Left lung (tissue), 10 donors: ENCODE measurements around the gene KRTAP10-7. TPM values are rescaled to one million over a fixed set of nuclear protein-coding genes. Genes with fewer than 3 reads are reported as not detected.
"Not testable (repeated sequence)": the region's sequence is repeated elsewhere in the genome, so short reads cannot be mapped to it uniquely, and the experiment has no call there.

Experiments used
- ATAC-seq: fragments of 200-7000 bp; cut with Tn5 transposase; one replicate; pipeline ENCODE4 v1.9.1; 2020; ENCODE audit warnings: moderate library complexity
- DNase-seq, 4 donors: peaks; one replicate each; pipeline ENCODE4 v3.0.0-alpha.2; 2013 to 2020
- H3K27ac ChIP-seq, 2 donors: fragments of 200-600 bp; sonication (generic) in 1 of 2; one replicate each; pipeline versions ENCODE4 v1.5.0 to v1.8.0; 2020 to 2021
- H3K27me3 ChIP-seq, 2 donors: fragments of 200-600 bp; sonication (generic) in 1 of 2; one replicate each; pipeline versions ENCODE4 v1.5.0 to v1.8.0; 2020 to 2021
- H3K36me3 ChIP-seq, 2 donors: fragments of 200-600 bp; sonication (generic) in 1 of 2; one replicate each; pipeline versions ENCODE4 v1.5.0 to v1.8.0; 2020 to 2021
- H3K4me1 ChIP-seq, 2 donors: fragments of 200-600 bp; one replicate each; pipeline ENCODE4 v1.8.0; 2021
- H3K4me3 ChIP-seq, 2 donors: fragments of 200-600 bp; sonication (generic) in 1 of 2; one replicate each; pipeline versions ENCODE4 v1.5.0 to v1.8.0; 2020 to 2021; ENCODE audit warnings: mild to moderate bottlenecking in 1 of 2
- H3K9me3 ChIP-seq, 2 donors: fragments of 200-600 bp; sonication (generic) in 1 of 2; one replicate each; pipeline versions ENCODE4 v1.5.0 to v1.8.0; 2020 to 2021
- intact Hi-C, 2 donors: fragments of 100-400 bp; cut with DNase I; formaldehyde crosslinking; loops; one replicate each; pipeline versions ENCODE4 v1.11.2 to v1.14.2; 2022
- polyA plus RNA-seq, 6 donors: library from polyadenylated mRNA; unstranded; fragments of 120-200 nt; gene quantifications; one replicate each; pipeline ENCODE4 v1.2.1, GENCODE V29; 2013; ENCODE audit not compliant: insufficient read length in 6 of 6
- total RNA-seq, 2 donors: library from RNA; stranded (reverse); fragmentation: NEBNext Ultra II Directional; extraction: Animal tissue kit (Norgen Biotek cat#: 25700); gene quantifications; one replicate each; pipeline ENCODE4 v1.2.1, GENCODE V29; 2021
- TF ChIP-seq, protein P1 (sequence below), 2 donors: fragments of 200-600 bp; sonication (generic) in 1 of 2; IDR thresholded peaks; one replicate each; pipeline versions ENCODE4 v1.5.0 to v1.8.0; 2021; ENCODE audit warnings: antibody characterized with exemption in 2 of 2
- donor health status: DM: no; HTN: yes; CAD: no.
- donor health status: DM: no; HTN: no; CAD: no.

Gene KRTAP10-7
- total and polyA plus RNA-seq, 8 donors = not detected

DNA sequence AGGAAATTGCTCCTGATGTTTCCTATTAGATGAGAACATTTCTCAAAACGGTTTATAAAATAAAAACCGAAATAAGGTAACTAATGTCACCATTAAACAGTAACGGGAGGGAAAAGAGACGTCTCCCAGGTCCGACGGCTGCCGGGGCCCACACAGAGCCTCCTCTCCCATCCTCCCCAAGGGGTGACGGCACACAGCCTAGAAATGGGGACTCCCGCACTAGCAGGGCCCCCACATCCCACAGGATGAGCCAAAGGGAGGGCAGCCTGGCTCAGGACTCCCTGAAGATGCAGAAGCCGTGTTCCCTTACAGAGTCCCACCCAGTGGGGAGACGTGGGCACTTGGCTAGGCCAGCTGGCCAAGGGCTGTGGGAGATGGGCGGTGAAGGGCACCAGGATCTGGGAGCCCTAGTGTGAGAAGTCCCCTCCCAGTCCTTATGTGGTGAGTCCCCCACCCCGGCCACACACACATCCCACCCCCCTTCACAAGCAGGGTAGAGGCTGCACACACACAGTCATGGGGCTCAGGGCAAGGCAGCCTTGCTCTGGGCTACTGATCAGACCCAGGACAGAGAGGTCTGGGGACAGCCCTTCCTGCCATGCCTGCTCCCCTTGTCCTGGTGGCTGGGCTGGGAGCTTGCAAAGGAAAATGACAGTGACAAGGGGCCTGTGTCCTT, 45.1 kb upstream of the KRTAP10-7 start:
- H3K27ac ChIP-seq = no peak overlapping the region
- TF ChIP-seq, protein P1, sequence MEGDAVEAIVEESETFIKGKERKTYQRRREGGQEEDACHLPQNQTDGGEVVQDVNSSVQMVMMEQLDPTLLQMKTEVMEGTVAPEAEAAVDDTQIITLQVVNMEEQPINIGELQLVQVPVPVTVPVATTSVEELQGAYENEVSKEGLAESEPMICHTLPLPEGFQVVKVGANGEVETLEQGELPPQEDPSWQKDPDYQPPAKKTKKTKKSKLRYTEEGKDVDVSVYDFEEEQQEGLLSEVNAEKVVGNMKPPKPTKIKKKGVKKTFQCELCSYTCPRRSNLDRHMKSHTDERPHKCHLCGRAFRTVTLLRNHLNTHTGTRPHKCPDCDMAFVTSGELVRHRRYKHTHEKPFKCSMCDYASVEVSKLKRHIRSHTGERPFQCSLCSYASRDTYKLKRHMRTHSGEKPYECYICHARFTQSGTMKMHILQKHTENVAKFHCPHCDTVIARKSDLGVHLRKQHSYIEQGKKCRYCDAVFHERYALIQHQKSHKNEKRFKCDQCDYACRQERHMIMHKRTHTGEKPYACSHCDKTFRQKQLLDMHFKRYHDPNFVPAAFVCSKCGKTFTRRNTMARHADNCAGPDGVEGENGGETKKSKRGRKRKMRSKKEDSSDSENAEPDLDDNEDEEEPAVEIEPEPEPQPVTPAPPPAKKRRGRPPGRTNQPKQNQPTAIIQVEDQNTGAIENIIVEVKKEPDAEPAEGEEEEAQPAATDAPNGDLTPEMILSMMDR (IDR thresholded peaks at IDR 0.05) = no peak
- no peaks in the 10 kb centered on the region for H3K4me1 ChIP-seq
- ATAC-seq = no peak
- H3K27me3 ChIP-seq = peaks cover 4 to 58% of the 10 kb centered on the region in 2 donors
- intact Hi-C loops = no loop called here
- no peaks in the 10 kb centered on the region for H3K36me3 ChIP-seq
- H3K4me3 ChIP-seq = no peak overlapping the region
- peak in 1 of 4 donors; percentile 30 for DNase-seq
- no peaks in the 10 kb centered on the region for H3K9me3 ChIP-seq

DNA sequence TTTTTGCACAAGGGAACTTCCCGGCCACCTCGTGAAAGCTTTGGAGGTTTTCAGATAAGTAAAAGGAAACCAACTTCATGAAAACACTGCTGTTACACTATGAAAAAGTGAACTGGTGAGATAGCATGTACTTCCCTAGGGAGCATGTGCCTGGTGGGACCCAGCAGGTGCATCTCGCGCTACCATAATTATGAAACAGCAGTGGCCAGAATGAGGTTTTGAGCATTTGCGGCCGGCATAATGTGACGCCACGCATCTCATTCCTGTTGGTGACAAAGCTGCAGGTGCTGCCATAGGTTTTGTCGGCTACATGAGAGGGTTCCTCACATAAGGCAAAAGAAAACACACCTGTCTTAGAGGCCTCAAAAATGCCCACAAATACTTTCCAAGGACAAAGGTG, 43.5 kb upstream of the KRTAP10-7 start:
- DNase-seq (peak in 1 of 4 donors; percentile 24), ATAC-seq (no peak)
- Histone ChIP-seq H3K4me1 (no peaks in the 10 kb centered on the region), H3K4me3 (no peak overlapping the region), H3K9me3 (peaks cover 0 to under 1% of the 10 kb centered on the region in 2 donors), H3K36me3 (no peaks in the 10 kb centered on the region), H3K27me3 (peaks cover 4 to 44% of the 10 kb centered on the region in 2 donors), H3K27ac (no peak overlapping the region)
- intact Hi-C loops = no loop called here
- TF ChIP-seq, protein P1 (IDR thresholded peaks at IDR 0.05) = no peak

DNA sequence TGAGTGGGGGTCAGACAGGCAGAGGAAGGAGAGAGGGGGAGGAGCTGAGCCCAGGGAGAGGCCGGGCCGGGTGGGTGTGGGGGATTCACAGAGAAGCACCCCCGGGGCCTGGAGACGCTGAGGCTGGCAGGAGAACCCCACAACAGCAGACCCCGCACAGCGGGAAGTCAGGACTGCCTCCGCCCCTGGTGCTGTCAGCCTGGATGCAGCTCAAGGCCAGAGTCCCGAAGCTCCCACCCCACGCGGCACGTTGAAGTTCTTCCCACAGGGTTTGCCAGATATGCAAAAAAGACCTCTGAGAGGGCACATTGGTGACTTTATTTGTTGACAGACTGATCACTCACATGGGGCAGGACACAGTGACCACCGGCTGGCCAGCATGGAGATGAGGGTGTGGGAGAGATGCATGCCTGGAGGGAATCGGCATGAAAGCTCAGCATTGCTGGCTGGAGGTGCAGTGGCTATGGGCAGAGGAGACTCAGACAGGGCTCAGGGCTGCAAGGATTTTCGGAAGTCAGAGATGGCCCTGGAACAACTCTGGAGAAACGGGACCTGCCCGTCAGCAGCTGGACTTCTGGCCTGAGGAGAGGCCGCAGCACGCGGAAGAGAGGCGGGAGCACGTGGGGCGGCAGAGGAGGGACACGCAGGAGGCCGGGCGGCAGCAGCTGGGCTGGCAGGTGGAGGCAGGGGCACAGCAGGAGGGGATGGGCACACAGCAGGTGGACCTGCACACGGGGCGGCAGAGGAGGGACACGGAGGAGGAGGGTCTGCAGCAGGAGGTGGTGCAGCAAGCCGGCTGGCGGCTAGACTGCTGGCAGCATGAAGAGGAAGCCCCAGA, 42.7 kb upstream of the KRTAP10-7 start:
- DNase-seq = peak in 1 of 4 donors; percentile 70
- TF ChIP-seq, protein P1 (IDR thresholded peaks at IDR 0.05) = no peak

DNA sequence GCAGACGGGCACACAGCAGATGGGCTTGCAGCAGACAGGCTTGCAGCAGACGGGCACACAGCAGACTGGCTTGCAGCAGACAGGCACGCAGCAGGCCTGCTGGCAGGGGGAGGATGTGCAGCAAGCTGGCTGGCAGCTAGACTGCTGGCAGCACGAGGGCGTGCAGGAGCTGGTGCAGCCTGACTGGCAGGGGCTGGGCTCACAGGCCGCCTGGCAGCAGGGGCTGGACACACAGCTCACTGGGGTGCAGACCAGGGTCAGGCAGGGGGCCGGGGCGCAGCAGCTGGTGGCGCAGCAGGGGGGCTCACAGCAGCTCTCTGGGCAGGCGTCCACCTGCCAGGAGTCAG, 42.1 kb upstream of the KRTAP10-7 start:
- peaks cover 4 to 35% of the 10 kb centered on the region in 2 donors for H3K27me3 ChIP-seq
- H3K27ac ChIP-seq, H3K36me3 ChIP-seq, H3K4me1 ChIP-seq, intact Hi-C loops, H3K4me3 ChIP-seq, H3K9me3 ChIP-seq, ATAC-seq: not testable (repeated sequence)
- DNase-seq = peak in 1 of 4 donors; percentile 57

More for the DNA sequence above, 42.7 kb upstream of the KRTAP10-7 start:
- Histone ChIP-seq H3K9me3 (peaks cover 0 to 7% of the 10 kb centered on the region in 2 donors), H3K4me3 (no peak overlapping the region), H3K27ac (no peak overlapping the region), H3K4me1 (no peaks in the 10 kb centered on the region), H3K36me3 (no peaks in the 10 kb centered on the region), H3K27me3 (peaks cover 4 to 36% of the 10 kb centered on the region in 2 donors)
- no peak for ATAC-seq
- intact Hi-C loops = no loop called here

DNA sequence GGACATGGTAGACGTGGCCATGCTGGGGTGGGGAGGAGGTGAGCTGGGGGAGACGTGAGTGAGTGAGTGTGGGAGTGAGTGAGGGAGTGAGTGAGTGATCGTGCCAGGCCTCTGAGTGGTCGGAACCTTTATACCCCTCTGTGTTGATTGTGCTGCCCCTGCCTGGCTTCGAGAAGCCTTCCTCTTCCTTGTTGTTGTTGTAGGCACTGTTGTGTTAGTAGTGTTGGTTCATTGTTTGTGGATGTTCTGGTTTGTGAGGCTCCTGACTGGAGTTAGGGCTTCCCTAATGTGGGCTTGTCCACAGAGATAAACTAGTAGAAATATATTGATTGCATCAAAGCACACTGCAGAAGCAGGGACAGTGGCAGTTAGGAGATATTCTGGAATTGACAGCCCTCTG, 41.7 kb upstream of the KRTAP10-7 start, which contains the start of gene KRTAP10-3:
Gene KRTAP10-3 (minus strand): TSS at position 101 of the 400 bp plus-strand sequence. CDS start 80 bp downstream, at position 21.
- Histone ChIP-seq H3K4me1 (no peaks in the 10 kb centered on the region), H3K36me3 (no peaks in the 10 kb centered on the region), H3K27me3 (peaks cover 4 to 35% of the 10 kb centered on the region in 2 donors), H3K27ac (no peak within 1 kb of the TSS), H3K9me3 (peaks cover 0 to 7% of the 10 kb centered on the region in 2 donors), H3K4me3 (no peak within 1 kb of the TSS)
- TF ChIP-seq, protein P1 (IDR thresholded peaks at IDR 0.05) = no peak
- ATAC-seq (no peak), DNase-seq (no peak)
- intact Hi-C loops = no loop called here
